GM19397 (cell line): ENCODE data around the gene PRUNE2.
"Not testable (repeated sequence)": the region's sequence is repeated elsewhere in the genome, so short reads cannot be mapped to it uniquely, and the experiment has no call there.

ENCODE experiments used
- ATAC-seq: cut with Tn5 transposase; IDR thresholded peaks from one replicate; pipeline ENCODE4 v1.9.1; 2021; ENCODE audit warnings: mild to moderate bottlenecking, moderate library complexity; ENCODE audit not compliant: unreplicated experiment

The PRUNE2 gene

DNA sequence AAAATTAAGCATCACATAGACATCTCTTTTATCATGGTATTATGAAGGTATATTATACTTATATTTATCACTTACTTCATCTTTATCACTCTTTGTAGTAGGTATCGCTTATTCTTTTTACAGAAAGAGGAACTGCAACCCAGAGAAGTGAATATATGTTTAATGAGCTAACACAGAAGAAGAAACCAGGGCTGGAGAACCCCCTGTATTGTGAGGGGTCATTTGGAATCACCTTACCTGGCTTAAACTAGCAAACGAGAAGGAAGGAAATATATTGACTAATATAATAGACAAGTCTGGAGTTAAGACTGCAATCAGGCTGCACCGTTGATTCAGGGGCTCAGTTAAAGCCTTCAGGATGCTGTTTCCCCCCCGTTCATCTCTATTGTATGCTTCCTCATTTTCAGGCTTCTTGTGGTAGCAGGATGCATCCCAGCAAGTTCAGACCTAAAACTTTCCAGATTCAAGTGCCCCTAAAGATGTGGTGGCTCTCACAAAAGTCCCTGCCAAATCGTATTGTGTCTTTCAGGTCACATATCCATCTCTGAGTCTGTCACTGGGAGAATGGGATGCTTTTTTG is 300.5 kb downstream of the PRUNE2 start:
- ATAC-seq = peak; percentile 77

DNA sequence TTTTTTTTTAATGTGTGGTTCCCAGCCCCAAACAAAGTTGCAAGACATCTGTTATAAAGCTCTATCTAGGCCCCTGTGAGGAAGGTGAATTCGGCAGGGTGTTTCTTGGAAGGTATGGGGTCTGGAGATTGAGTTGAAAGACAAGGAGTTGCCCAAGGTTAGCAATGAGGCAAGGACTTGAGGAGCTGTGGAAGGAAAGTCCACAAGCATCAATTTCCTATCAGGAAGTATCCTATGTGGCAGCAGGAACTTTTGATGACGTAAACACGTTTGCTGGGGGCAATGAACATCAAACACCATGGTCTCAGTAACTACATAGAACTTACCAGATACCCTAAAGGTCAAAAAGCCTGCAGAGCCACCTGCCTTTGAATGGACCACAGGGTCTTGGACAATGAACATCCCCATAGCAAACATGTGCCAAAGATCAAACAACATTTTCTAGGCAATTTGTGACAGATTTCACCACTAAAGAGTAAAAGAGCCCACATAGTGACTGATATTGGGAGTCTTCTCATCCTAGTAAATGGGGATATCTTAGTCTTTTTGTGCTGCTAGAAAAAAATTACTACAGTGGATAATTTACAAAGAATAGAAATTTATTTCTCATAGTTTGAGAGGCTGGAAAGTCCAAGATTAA is 301.9 kb downstream of the PRUNE2 start:
- ATAC-seq = no peak

DNA sequence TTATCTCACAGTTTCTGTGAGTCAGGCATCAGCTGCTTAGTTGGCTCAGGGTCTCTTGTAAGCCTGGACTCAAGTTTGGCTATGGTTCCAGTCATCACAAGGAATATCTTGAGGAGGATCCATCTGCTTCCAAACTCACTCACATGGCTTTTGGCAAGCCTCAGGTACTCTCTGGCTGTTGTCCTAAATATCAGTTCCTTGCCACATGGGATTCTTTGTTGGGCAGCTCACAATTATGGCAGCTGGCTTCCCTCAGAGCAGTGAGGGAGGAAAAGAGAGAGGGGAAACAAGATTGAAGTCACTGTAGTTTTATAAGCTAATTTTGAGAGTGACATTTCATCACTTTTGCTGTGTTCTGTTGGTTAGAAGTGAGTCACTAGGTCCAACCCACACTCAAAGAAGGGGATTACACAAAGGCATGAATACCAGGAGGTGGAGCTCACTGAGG is 302.4 kb downstream of the PRUNE2 start:
- ATAC-seq = no peak

DNA sequence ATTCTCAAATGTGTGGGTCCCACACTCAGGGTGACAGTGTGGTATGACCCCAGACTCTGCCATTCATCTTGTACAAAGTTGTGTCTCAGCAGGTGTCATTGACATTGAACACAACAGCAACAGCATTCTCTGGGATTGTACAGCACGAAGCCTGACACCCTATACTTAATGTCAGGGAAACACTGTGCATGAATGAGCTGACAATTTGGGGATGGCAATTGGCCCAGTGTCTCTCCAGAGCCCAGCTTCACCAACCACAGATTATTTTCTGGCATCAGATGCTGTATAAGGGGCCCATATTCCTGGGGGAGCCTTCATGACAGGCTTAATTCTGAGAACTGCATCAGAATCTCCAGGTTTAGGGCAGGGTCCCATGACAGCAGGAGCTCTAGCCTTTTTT is 303.7 kb downstream of the PRUNE2 start:
- ATAC-seq = no peak

DNA sequence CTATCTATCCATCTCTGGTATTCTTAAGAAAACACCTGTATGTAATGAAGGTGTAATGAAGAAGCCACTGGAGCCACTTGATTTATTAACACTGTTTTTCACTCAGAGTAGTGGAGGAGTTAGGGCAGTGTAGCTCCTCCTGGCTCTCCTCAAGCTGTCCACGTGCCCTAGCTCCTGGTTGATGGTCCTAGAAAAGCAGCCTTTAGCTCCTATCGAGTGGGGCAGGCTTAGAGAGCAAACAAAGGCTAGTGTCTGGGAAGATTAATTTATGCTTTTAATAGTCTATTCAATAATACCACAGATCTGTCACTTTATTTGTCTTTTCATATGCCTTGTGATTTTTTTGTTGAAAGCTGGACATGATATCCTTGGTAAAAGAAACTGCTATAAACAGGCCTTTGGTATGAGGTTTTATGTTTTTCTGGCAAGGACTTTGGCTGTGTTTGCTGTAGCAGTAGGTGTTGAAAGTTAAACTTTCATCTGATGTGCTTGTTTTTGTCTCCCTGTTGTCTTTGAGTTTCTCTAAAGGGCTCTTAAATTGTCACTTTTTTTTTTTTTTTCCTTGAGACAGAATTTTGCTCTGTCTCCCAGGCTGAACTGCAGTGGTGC is 305.8 kb downstream of the PRUNE2 start:
- ATAC-seq = no peak

DNA sequence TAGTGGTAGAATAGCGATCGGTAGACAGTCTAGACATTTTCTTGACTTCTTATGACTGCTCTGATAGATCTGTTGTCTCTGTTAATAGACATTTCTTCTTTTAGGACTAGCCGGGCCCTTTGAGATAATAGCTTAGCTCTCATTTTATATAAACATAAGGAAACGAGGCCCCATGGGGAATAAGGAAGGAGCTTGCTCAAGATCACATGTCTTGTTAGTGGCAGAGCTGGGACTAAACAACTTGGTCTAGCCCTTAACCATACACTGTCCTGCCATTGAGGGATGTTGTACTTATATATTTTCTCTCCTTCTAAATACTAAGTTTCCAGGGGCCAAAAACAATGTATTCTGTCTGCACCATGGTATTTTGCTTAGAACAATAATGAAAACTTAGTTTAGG is 306.9 kb downstream of the PRUNE2 start:
- ATAC-seq = no peak

DNA sequence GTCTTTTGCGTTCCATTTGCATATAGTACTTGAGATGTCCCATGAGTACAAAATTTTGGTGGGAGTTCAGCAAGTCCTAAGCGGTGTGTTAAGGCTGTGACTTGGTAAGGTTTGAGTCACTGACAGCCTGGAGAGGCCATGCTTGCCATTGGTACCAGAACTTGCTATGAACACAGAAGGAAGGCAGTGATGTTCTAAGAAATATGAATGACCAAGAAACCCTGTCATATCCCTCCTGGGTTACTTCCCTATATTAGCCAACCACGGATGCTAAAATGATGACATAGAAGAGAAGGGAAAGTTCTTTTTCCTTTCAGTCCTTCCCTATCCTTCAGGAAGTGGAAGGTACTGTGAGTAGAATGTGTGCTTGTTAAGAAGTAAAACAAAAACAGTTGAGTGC is 310.3 kb downstream of the PRUNE2 start:
- no peak for ATAC-seq

DNA sequence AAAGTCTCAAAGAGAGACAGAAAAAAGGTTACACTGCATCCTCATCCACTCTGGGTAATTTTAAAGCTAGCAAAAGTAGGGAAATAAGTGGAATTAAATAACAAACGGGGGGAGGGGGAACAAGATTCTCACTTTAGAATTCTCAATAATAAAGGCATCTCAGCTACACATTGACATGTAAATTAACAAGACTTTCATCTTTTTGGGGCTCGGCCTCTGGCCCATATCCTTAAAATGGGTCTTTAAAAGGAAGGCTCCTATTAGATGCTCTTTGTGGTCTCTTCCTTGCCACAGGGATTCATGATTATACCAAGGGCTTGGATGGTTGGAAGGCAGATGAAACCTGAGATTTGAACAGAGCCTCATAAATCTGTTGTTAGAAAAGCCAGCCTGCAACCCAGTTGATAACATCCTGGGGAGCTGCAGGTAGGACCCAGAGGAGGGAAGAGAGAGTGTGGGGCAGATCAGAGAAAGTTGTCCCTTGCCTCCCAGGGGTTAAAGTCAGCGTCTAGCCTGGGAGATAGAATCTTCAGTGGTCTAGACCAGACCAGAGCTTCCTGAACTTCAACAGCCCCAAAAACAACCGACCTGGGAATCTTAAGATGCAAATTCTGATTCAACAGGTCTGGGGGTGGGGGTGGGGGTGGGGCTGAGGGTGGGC is 311.0 kb downstream of the PRUNE2 start:
- ATAC-seq = no peak

DNA sequence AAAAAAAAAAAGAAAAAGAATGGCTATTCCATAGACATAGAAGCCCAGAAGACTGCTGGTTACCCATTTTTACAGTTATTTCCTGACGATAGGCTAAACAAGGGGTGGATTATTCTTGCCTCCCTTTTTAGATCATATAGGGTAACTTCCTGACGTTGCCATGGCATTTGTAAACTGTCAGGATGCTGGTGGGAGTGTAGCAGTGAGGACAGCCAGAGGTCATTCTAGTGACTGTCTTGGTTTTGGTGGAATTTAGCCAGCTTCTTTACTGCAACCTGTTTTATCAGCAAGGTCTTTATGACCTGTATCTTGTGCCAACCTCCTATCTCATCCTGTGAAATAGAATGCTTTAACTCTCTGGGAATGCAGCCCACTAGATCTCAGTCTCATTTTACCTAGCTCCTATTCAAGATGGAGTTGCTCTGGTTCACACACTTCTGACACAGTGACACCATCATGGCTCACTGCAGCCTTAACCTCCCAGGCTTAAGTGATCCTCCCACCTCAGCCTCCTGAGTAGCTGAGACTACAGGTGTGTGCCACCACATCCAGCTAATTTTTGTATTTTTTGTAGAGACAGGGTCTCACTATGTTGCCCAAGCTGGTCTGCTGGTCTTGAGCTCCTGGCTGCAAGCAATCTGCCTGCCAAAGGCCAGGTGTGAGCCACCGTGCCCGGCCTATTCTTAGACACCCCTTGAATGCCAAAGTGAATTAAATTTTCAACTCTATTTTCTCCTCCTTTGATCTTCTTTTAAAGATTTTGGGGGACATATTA is 311.8 kb downstream of the PRUNE2 start:
- not testable (repeated sequence) for ATAC-seq

DNA sequence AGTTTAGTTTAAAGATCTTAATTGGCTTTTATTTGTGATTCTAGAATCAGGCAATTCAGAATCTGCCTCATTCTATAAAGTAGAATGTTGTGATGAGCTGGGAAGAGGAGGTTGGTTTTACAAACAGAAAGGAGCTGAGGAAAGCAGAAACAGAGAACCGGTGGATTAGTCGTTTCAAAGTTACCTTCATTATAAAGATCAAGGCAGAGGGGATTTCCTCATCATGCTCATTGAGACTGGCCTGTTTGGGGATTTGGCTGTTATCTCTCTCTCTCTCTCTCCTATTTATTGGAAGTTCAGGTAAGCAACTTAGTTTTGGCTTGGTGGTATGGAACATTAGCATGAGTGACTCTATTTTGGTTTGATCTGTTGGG is 313.0 kb downstream of the PRUNE2 start:
- ATAC-seq = no peak

DNA sequence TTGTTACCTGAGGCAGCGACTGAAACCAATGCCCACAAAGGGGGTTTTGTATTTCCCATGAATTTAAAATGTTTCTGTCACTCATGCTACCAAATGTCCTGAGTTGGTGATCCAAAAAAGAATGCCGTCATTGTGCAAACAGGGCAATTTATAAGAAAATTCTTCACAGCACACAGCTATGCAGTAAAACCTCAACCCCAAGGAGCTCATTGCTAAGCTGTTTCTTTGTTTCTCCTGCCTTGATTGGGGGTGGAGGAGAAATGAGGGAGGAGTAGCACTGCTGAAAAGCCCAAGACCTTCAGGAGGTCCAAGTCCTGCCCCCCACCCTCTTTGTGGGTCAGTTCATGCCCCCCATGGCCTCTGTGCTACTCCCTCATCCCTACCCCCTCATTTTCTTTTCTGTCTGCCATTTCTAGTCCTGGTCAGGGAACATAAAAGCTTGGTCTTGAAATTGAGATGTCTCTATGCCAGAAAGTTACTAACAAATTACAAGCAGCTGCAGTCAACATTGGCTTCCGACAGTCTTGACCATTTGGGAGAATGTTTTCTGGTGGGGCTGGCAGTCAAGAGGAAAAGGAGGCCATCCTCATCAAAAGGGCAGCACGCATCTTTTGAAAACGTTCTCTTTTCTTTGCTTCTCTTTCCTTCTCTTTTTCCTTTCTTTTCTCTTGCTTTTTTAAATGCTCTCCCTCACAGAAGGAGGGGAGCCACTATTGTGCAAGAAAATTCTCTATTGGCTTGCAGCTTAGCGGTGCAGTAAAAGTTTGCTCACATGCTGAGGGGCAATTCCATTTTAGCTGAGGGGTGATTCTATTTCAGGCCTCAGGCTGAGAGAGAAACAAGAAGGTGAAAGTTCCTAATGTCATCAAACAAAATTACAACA is 313.6 kb downstream of the PRUNE2 start:
- ATAC-seq = no peak

DNA sequence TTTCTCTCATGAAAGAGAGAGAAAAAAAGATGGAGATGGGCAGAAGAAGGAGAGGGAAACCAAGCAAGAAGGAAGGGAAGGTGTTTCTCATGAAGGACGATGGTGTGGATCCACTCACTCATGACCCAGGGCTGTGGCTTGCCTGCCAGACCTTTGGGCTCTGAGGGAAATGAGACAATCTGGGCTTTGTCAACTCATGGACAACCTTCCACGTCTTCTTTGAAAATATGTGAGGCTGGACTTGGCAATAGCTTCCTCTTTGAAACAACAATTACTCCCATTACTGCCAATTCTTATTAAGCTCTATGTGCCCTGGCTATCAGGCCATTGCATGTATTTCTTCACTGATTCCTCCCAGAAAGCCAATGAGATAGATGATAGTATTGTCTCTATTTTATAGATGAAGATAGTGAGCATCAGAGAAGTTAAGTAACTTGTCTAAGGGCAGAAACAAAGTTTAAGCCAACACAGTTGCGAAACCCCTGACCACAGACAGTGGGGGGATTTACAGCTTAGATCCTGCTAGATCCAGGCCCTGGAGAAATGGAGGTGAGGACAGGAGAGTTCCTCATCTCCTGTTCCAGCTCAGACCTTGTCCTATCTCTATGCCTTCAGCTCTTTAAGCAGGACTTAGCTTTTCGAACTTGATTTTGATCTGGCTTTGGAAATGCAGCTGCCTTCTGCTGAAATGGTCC is 314.5 kb downstream of the PRUNE2 start:
- no peak for ATAC-seq

DNA sequence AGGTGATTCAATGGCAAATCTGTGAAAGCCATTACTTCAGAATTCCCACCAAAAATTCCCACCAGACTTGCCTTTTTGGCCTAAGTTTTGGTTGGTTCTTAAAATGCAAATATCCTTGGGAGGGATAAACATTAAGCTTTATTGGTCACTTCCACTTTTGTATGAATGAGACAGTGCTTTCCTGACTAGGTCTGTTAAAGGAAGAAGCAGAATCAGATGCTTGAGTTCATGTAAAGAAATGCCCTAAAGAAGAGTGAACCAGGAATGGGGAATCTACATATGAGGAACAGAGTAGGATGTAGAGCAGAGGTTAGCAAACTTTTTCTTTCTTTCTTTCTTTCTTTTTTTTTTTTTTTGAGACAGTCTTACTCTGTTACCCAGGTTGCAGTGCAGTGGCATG is 317.6 kb downstream of the PRUNE2 start:
- no peak for ATAC-seq

DNA sequence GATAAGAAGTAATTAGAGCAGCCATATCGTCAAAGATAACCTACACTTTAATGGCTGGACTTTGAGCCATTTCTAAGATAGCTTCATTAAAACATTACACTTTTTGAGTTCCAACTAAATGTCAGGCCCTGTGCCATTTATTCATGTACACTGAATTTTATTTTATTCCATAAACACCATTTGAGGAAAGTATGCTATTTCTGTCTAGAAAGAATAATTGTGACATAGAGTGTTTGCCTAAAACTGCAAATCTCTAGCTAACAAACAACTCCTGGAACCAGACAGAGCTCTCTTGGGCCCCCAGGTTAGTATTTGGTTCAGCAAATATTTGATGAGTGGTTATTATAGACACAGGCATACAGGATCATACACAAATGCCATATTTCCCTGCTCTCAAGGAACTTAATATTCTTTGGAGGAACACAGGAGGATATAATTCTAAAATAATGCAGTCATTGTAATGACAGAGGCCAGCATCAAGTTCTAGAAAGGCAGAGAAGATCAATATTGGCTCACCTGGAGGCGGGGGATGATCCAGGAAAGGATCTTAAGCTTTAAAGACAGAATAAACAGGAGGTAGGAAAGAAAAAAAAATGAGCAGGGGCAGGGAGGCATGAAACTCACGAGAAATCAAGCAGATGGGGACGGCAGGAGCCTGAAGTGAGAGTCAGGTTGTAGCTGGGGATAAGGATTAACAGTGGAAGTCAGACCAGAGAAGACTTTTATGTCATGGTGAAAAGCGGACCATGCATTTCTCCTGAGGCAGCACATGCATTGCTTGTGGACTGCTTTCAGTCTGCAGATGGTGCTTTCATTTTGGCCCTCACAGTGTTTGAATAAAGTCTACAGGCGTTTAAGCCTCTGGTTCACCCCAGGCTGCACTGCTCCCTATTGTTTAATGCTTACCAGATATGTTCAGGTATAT is 319.3 kb downstream of the PRUNE2 start:
- no peak for ATAC-seq

DNA sequence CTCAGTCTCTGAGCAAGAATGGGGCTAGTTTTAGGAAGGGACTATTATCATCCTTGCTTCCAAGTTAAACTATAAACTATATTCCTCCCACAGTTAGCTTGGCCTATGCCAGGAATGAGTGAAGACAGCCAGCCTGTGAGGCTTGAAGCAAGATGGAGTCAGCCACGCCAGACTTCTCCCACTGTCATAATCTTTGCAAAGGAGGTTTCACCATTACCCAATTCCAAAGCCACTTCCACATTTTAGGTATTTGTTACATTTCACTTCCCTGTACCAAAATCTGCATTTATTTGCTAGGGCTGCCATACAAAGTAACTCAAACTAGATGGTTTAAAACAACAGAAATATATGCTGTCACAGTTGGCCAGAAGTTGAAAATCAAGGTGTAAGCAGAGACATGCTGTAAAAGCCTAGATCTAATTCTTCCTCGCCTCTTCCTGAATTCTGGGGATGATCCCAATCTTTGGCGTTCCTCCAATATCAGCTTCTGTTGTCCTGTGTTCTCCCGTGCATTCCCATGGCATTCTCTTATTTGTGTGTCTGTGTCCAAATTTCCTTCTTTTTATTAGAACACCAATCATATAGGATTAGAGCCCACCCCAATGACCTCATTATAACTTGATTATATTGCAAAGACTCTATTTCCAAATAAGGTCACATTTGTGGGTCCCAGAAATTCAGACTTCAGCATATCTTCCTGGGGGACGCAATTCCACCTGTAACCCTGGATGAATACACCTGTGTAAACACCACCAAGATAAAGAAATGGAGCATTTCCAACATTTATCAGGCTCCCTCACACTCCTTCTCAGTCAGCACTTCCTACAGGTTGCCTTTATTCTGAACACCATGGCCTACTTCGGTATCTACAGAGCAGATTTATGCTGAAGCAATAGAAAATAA is 320.2 kb downstream of the PRUNE2 start:
- ATAC-seq = no peak

DNA sequence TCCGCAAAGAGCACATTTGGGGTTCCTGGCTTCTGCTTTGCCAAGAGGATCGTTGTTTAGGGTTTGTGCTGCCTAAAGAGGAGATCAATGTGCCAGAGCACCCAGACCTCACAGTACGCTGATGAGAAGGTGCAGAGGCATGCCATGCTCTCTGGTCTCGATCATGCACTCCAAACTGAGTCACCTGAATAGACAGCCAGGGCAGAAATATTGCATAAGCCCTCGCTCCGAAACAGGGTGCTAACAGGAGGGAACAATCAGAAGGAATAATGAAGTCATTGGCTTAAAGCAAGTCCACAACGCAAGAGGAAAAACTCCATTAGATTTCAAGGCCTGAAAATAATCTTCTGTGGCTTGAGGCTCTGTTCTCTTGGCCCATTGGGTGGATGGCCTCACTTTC is 322.7 kb downstream of the PRUNE2 start:
- no peak for ATAC-seq

DNA sequence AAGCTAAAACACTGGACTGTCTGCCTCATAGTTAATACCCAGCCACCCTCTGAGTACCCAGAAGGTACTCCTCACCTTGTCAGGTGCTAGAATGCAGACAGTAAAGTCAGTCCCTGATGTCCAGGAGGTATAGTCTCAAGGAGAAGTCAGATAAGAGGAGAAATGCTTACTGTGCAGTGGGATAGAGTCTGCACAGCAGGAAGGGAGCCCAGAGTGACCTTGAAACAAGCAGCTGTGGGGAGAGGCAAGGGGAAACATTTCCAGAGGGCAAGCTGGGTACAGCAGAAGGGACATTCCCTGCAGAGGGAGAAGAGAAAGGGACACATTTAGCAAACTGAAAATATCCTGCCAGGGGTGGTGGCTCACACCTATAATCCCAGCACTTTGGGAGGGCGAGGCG is 324.2 kb downstream of the PRUNE2 start:
- no peak for ATAC-seq

DNA sequence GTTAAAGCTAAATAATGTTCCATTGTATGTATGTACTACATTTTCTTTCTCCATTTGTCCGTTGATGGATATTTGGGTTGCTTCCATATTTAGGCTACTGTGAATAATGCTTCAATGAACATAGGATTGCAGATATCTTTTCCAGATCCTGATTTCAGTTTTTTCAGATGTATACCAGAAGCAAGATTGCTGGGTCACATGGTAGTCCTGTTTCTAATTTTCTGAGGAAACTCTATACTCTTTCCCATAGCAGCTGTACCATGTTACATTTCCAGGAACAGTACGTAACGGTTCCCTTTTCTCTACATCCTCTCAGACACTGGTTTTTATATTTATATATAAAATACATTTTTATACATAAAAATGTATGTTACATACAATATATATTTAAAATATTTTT is 325.1 kb downstream of the PRUNE2 start:
- no peak for ATAC-seq
